ENCODE results near the gene LILRA6.

The LILRA6 gene

GRCh38 chr19:54262066-54262465, 19.5 kb upstream of the LILRA6 start:
- Histone ChIP-seq H3K9me3 (ENCODE audit: insufficient read depth, low read depth, low read length) (no peaks in the 10 kb centered on the region), H3K27me3 (ENCODE audit: insufficient read depth, low read length) (peaks cover 1% of the 10 kb centered on the region; the same call in 1 of the 2 replicates), H3K27ac (ENCODE audit: low read depth, low read length) (no peak overlapping the region), H3K36me3 (ENCODE audit: insufficient read depth, low read length) (no peaks in the 10 kb centered on the region), H3K9ac (ENCODE audit: low read depth, low read length) (no peak overlapping the region), H3K4me3 (ENCODE audit: low read length) (no peak overlapping the region), H3K4me1 (ENCODE audit: insufficient read depth, low read length) (no peaks in the 10 kb centered on the region)
- WGBS, result 90% methylated on average over 11 of the region's 11 CpGs

DNA sequence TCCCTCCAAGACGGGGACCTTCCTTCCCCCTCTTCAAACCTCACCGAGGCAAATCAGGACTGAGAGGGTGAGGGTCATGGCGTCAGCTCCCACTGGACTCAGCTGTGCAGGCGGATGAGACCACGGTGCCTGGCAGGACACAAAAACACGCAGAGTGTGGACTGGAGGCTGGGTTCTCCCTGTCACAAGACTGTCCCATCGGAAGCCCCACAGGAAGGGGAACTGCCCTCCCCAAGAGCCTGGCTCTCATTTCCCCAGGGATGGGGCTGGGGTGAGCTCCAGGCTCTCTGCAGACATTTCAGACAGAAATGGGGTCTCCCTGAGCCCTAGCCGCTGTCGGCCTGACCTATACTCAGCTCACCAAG, 14.5 kb upstream of the LILRA6 start, which contains the start of gene LILRB5:
Gene LILRB5 (minus strand): TSS at position 158 of the 365 bp plus-strand sequence. CDS start 80 bp downstream, at position 78.
- peaks cover 5% of the 10 kb centered on the region; the same call in 1 of the 2 replicates for H3K27me3 ChIP-seq (ENCODE audit: insufficient read depth, low read length)
- WGBS, result 90% methylated on average over 9 of the region's 9 CpGs
- no peak within 1 kb of the TSS for H3K4me3 ChIP-seq (ENCODE audit: low read length)
- no peak within 1 kb of the TSS for H3K9ac ChIP-seq (ENCODE audit: low read depth, low read length)
- H3K36me3 ChIP-seq (ENCODE audit: insufficient read depth, low read length), result no peaks in the 10 kb centered on the region
- H3K4me1 ChIP-seq (ENCODE audit: insufficient read depth, low read length), result 0 out of 2 replicates have a peak, but pooled peaks cover 3% of the 10 kb centered on the region
- H3K27ac ChIP-seq (ENCODE audit: low read depth, low read length), result no peak within 1 kb of the TSS
- no peaks in the 10 kb centered on the region for H3K9me3 ChIP-seq (ENCODE audit: insufficient read depth, low read depth, low read length)

GRCh38 chr19:54256250-54257115, 13.9 kb upstream of the LILRA6 start:
- H3K27ac ChIP-seq (ENCODE audit: low read depth, low read length), result no peak overlapping the region

GRCh38 chr19:54255105-54255775, 12.7 kb upstream of the LILRA6 start:
- Histone ChIP-seq H3K36me3 (ENCODE audit: insufficient read depth, low read length) (no peaks in the 10 kb centered on the region), H3K9ac (ENCODE audit: low read depth, low read length) (no peak overlapping the region), H3K27me3 (ENCODE audit: insufficient read depth, low read length) (peaks cover 5% of the 10 kb centered on the region; the same call in 1 of the 2 replicates), H3K27ac (ENCODE audit: low read depth, low read length) (no peak overlapping the region), H3K4me1 (ENCODE audit: insufficient read depth, low read length) (0 out of 2 replicates have a peak, but pooled peaks cover 3% of the 10 kb centered on the region), H3K4me3 (ENCODE audit: low read length) (no peak overlapping the region), H3K9me3 (ENCODE audit: insufficient read depth, low read depth, low read length) (no peaks in the 10 kb centered on the region)
- 81% methylated on average over 26 of the region's 26 CpGs for WGBS

More at GRCh38 chr19:54256250-54257115, 13.9 kb upstream of the LILRA6 start:
- no peaks in the 10 kb centered on the region for H3K9me3 ChIP-seq (ENCODE audit: insufficient read depth, low read depth, low read length)
- H3K36me3 ChIP-seq (ENCODE audit: insufficient read depth, low read length), result no peaks in the 10 kb centered on the region
- 0 out of 2 replicates have a peak, but pooled peaks cover 3% of the 10 kb centered on the region for H3K4me1 ChIP-seq (ENCODE audit: insufficient read depth, low read length)
- 91% methylated on average over 19 of the region's 19 CpGs for WGBS
- no peak overlapping the region for H3K4me3 ChIP-seq (ENCODE audit: low read length)
- peaks cover 5% of the 10 kb centered on the region; the same call in 1 of the 2 replicates for H3K27me3 ChIP-seq (ENCODE audit: insufficient read depth, low read length)
- H3K9ac ChIP-seq (ENCODE audit: low read depth, low read length), result no peak overlapping the region

GRCh38 chr19:54254195-54254906, 11.8 kb upstream of the LILRA6 start:
- Histone ChIP-seq H3K4me1 (ENCODE audit: insufficient read depth, low read length) (0 out of 2 replicates have a peak, but pooled peaks cover 3% of the 10 kb centered on the region), H3K4me3 (ENCODE audit: low read length) (no peak overlapping the region), H3K27ac (ENCODE audit: low read depth, low read length) (no peak overlapping the region), H3K9ac (ENCODE audit: low read depth, low read length) (no peak overlapping the region; the same call in 1 of the 2 replicates), H3K27me3 (ENCODE audit: insufficient read depth, low read length) (peaks cover 5% of the 10 kb centered on the region; the same call in 1 of the 2 replicates), H3K9me3 (ENCODE audit: insufficient read depth, low read depth, low read length) (no peaks in the 10 kb centered on the region), H3K36me3 (ENCODE audit: insufficient read depth, low read length) (no peaks in the 10 kb centered on the region)
- 79% methylated on average over 17 of the region's 17 CpGs for WGBS

GRCh38 chr19:54253331-54254194, 11.0 kb upstream of the LILRA6 start:
- H3K9me3 ChIP-seq (ENCODE audit: insufficient read depth, low read depth, low read length), result no peaks in the 10 kb centered on the region
- no peaks in the 10 kb centered on the region for H3K36me3 ChIP-seq (ENCODE audit: insufficient read depth, low read length)
- H3K27ac ChIP-seq (ENCODE audit: low read depth, low read length), result no peak overlapping the region
- no peak overlapping the region for H3K4me3 ChIP-seq (ENCODE audit: low read length)
- WGBS, result 83% methylated on average over 21 of the region's 23 CpGs
- 0 out of 2 replicates have a peak, but pooled peaks cover 3% of the 10 kb centered on the region for H3K4me1 ChIP-seq (ENCODE audit: insufficient read depth, low read length)
- no peak overlapping the region; the same call in 1 of the 2 replicates for H3K9ac ChIP-seq (ENCODE audit: low read depth, low read length)
- H3K27me3 ChIP-seq (ENCODE audit: insufficient read depth, low read length), result peaks cover 5% of the 10 kb centered on the region; the same call in 1 of the 2 replicates

- Histone ChIP-seq H3K4me1 (ENCODE audit: insufficient read depth, low read length) (0 out of 2 replicates have a peak, but pooled peaks cover 3% of the 10 kb centered on the region), H3K9me3 (ENCODE audit: insufficient read depth, low read depth, low read length) (no peaks in the 10 kb centered on the region), H3K27me3 (ENCODE audit: insufficient read depth, low read length) (peaks cover 5% of the 10 kb centered on the region; the same call in 1 of the 2 replicates), H3K4me3 (ENCODE audit: low read length) (no peak overlapping the region), H3K27ac (ENCODE audit: low read depth, low read length) (no peak overlapping the region), H3K36me3 (ENCODE audit: insufficient read depth, low read length) (no peaks in the 10 kb centered on the region), H3K9ac (ENCODE audit: low read depth, low read length) (no peak overlapping the region)
- WGBS, result 91% methylated on average over 11 of the region's 11 CpGs
Observed at GRCh38 chr19:54252845-54253244, 10.3 kb upstream of the LILRA6 start.

- no peak overlapping the region for H3K9ac ChIP-seq (ENCODE audit: low read depth, low read length)
- WGBS, result 85% methylated on average over 9 of the region's 9 CpGs
Observed at GRCh38 chr19:54252243-54252642, 9.7 kb upstream of the LILRA6 start.

GRCh38 chr19:54248016-54248601, 5.5 kb upstream of the LILRA6 start:
- no peak overlapping the region for H3K4me3 ChIP-seq (ENCODE audit: low read length)
- H3K4me1 ChIP-seq (ENCODE audit: insufficient read depth, low read length), result no peaks in the 10 kb centered on the region
- no peaks in the 10 kb centered on the region for H3K27me3 ChIP-seq (ENCODE audit: insufficient read depth, low read length)
- no peak overlapping the region for H3K27ac ChIP-seq (ENCODE audit: low read depth, low read length)
- no peak overlapping the region for H3K9ac ChIP-seq (ENCODE audit: low read depth, low read length)
- H3K9me3 ChIP-seq (ENCODE audit: insufficient read depth, low read depth, low read length), result no peaks in the 10 kb centered on the region
- no peaks in the 10 kb centered on the region for H3K36me3 ChIP-seq (ENCODE audit: insufficient read depth, low read length)
- 93% methylated on average over 8 of the region's 8 CpGs for WGBS

More at GRCh38 chr19:54252243-54252642, 9.7 kb upstream of the LILRA6 start:
- no peak overlapping the region for H3K4me3 ChIP-seq (ENCODE audit: low read length)
- no peaks in the 10 kb centered on the region for H3K36me3 ChIP-seq (ENCODE audit: insufficient read depth, low read length)
- H3K9me3 ChIP-seq (ENCODE audit: insufficient read depth, low read depth, low read length), result no peaks in the 10 kb centered on the region
- H3K27ac ChIP-seq (ENCODE audit: low read depth, low read length), result no peak overlapping the region
- H3K27me3 ChIP-seq (ENCODE audit: insufficient read depth, low read length), result peaks cover 5% of the 10 kb centered on the region; the same call in 1 of the 2 replicates
- 0 out of 2 replicates have a peak, but pooled peaks cover 3% of the 10 kb centered on the region for H3K4me1 ChIP-seq (ENCODE audit: insufficient read depth, low read length)
